Upper lobe of left lung (tissue), 6 donors: ENCODE data around the gene FHOD3. TPM values are rescaled to one million over a fixed set of nuclear protein-coding genes. Genes with fewer than 3 reads are reported as not detected.

Experiments
- ATAC-seq, 2 donors: fragments of 200-7000 bp; cut with Tn5 transposase; one replicate each; pipeline ENCODE4 v1.9.1; 2022; ENCODE audit warnings: mild to moderate bottlenecking in 2 of 2, moderate library complexity in 2 of 2; ENCODE audit not compliant: low FRiP score in 2 of 2
- DNase-seq, 2 donors: peaks; one replicate each; pipeline ENCODE4 v3.0.0-alpha.2; 2019 to 2020
- H3K27ac ChIP-seq, 4 donors: fragments of 200-600 bp; sonication (generic); one replicate each; pipeline ENCODE4 v1.5.1; 2016 to 2019
- H3K27me3 ChIP-seq, 4 donors: fragments of 200-600 bp; sonication (generic); one replicate each; pipeline ENCODE4 v1.5.1; 2017 to 2019
- H3K36me3 ChIP-seq, 4 donors: fragments of 200-600 bp; sonication (generic); one replicate each; pipeline ENCODE4 v1.5.1; 2016 to 2019
- H3K4me1 ChIP-seq, 4 donors: fragments of 200-600 bp; sonication (generic); one replicate each; pipeline ENCODE4 v1.5.1; 2018 to 2019
- H3K4me3 ChIP-seq, 4 donors: fragments of 200-600 bp; sonication (generic); one replicate each; pipeline ENCODE4 v1.5.1; 2017 to 2019; ENCODE audit warnings: mild to moderate bottlenecking in 2 of 4, moderate library complexity in 1 of 4
- H3K9me3 ChIP-seq, 4 donors: fragments of 200-600 bp; sonication (generic); one replicate each; pipeline ENCODE4 v1.5.1; 2018 to 2019
- CTCF ChIP-seq, 6 experiments: fragments of 450-650 bp in 4 of 6; fragments of 200-600 bp in 2 of 6; sonication (generic) in 2 of 6; IDR thresholded peaks; one replicate each; pipeline ENCODE4 v1.5.1; 2016 to 2019; ENCODE audit warnings: antibody characterized with exemption in 6 of 6
- EP300 ChIP-seq, 4 donors: sonication (generic); formaldehyde crosslinking; IDR thresholded peaks; one replicate each; pipeline ENCODE4 v1.5.1; 2017; ENCODE audit warnings: antibody characterized with exemption in 4 of 4, control low read depth in 2 of 4
- POLR2A ChIP-seq, 4 donors: fragments of 450-650 bp; IDR thresholded peaks; one replicate each; pipeline ENCODE4 v1.5.1; 2016 to 2017; ENCODE audit warnings: antibody characterized with exemption in 4 of 4, mild to moderate bottlenecking in 2 of 4
- POLR2AphosphoS5 ChIP-seq, 2 donors: sonication (generic); formaldehyde crosslinking; IDR thresholded peaks; one replicate each; pipeline ENCODE4 v1.5.1; 2017; ENCODE audit warnings: antibody characterized with exemption in 2 of 2
- WGBS, 2 donors: methylation state at CpG; one replicate each; pipeline ENCODE4 v1.1.5; 2017 to 2018; 5-methylcytosine and 5-hydroxymethylcytosine counted together
- total RNA-seq, 6 donors: library from RNA; depleted of rRNA in 4 of 6; stranded (reverse); fragments of >200 nt in 4 of 6; gene quantifications; one replicate each; pipeline versions ENCODE4 v1.1.0 to v1.2.1, GENCODE V29; 2016 to 2021
- donor health status: DM: no; HTN: no; CAD: no; lungs with moderate emphysema.
- donor health status: DM: no; HTN: yes; CAD: no; lungs with severe emphysema.

The FHOD3 gene
- total RNA-seq, 6 donors from 2014 or later = 0.40 to 4.8 (median 2.8) TPM

DNA sequence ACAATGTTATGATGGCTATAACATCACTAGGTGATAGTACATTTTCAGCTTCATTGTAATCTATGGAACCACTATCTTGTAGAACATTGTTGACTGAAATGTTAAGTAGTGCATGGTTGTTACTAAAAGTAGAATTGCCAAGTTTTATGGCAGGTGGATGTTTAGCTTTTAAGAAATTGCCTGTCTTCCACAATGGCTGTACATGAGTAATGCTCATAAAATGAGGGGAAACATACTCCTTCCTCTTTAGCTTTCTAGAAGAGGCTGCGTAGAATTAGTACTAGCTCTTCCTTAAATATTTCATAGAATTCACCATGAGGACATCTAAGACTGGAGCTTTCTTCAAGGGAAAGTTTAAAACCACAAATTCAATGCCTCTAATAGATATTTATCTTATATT, 370.3 kb downstream of the FHOD3 start:
- no peak for ATAC-seq
- Histone ChIP-seq H3K4me3 (no peak overlapping the region), H3K9me3 (no peaks in the 10 kb centered on the region), H3K27ac (no peak overlapping the region), H3K27me3 (no peaks in the 10 kb centered on the region), H3K4me1 (no peaks in the 10 kb centered on the region), H3K36me3 (no peaks in the 10 kb centered on the region)
- no peak for DNase-seq
- TF ChIP-seq EP300 (IDR thresholded peaks at IDR 0.05) = no peak
- no peak for TF ChIP-seq POLR2A (IDR thresholded peaks at IDR 0.05)
- TF ChIP-seq CTCF (IDR thresholded peaks at IDR 0.05) = no peak
- no peak for TF ChIP-seq POLR2AphosphoS5 (IDR thresholded peaks at IDR 0.05)
- WGBS, 2 donors = 74 to 80% methylated on average over 1 of the region's 1 CpG

GRCh38 chr18:36668349-36668748, 370.8 kb downstream of the FHOD3 start:
- ATAC-seq = no peak
- H3K36me3 ChIP-seq = no peaks in the 10 kb centered on the region
- TF ChIP-seq CTCF (IDR thresholded peaks at IDR 0.05) = no peak
- no peak for TF ChIP-seq POLR2AphosphoS5 (IDR thresholded peaks at IDR 0.05)
- TF ChIP-seq POLR2A (IDR thresholded peaks at IDR 0.05) = no peak
- no peak for TF ChIP-seq EP300 (IDR thresholded peaks at IDR 0.05)
- WGBS, 2 donors = 94 to 95% methylated on average over 1 of the region's 1 CpG
- no peak overlapping the region for H3K4me3 ChIP-seq
- no peak for DNase-seq
- no peak overlapping the region for H3K27ac ChIP-seq
- no peaks in the 10 kb centered on the region for H3K27me3 ChIP-seq
- no peaks in the 10 kb centered on the region for H3K4me1 ChIP-seq
- H3K9me3 ChIP-seq = no peaks in the 10 kb centered on the region

GRCh38 chr18:36672437-36673344, 375.2 kb downstream of the FHOD3 start:
- 28 to 40% methylated on average over 11 of the region's 11 CpGs for WGBS, 2 donors
- H3K36me3 ChIP-seq = no peaks in the 10 kb centered on the region
- ATAC-seq = peak in 1 of 2 donors; percentile 64
- peak overlapping the region in 3 of 4 donors; percentile 1 to 15 (median 10) for H3K4me3 ChIP-seq
- H3K27me3 ChIP-seq = no peaks in the 10 kb centered on the region
- no peak overlapping the region for H3K27ac ChIP-seq
- no peaks in the 10 kb centered on the region for H3K4me1 ChIP-seq
- H3K9me3 ChIP-seq = no peaks in the 10 kb centered on the region
- TF ChIP-seq EP300 (IDR thresholded peaks at IDR 0.05) (no peak), POLR2A (IDR thresholded peaks at IDR 0.05) (no peak), POLR2AphosphoS5 (IDR thresholded peaks at IDR 0.05) (no peak), CTCF (IDR thresholded peaks at IDR 0.05) (no peak)
- peak; percentile 31 to 48 for DNase-seq

DNA sequence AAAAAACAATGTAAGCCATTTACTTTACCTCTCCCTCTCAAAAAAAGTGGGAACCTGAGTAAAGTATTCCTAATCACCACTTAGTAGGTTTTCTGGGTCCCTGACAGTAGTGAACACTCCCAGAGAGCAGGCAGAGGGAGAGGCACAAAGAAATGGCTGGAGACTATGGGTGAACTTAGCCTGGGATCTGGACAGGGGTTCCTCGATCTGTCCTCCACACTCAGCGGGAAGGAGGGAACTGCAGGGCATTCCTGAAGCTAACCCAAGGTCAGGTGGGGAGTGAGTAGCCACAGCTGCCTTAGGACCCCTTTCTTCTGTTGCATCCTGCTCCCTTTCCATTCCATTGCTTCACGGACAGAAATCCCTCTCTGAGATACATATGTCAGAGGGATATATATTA, 375.9 kb downstream of the FHOD3 start:
- H3K27me3 ChIP-seq = no peaks in the 10 kb centered on the region
- no peak for TF ChIP-seq POLR2A (IDR thresholded peaks at IDR 0.05)
- TF ChIP-seq EP300 (IDR thresholded peaks at IDR 0.05) = no peak
- no peak for TF ChIP-seq POLR2AphosphoS5 (IDR thresholded peaks at IDR 0.05)
- TF ChIP-seq CTCF (IDR thresholded peaks at IDR 0.05) = no peak
- H3K36me3 ChIP-seq = no peaks in the 10 kb centered on the region
- H3K4me3 ChIP-seq = no peak overlapping the region
- H3K4me1 ChIP-seq = no peaks in the 10 kb centered on the region
- DNase-seq (no peak), ATAC-seq (peak in 1 of 2 donors; percentile 17)
- H3K27ac ChIP-seq = no peak overlapping the region
- no peaks in the 10 kb centered on the region for H3K9me3 ChIP-seq
- WGBS, 2 donors = 79 to 84% methylated on average over 3 of the region's 3 CpGs
